A673 (cell line): ENCODE data around the gene DPYD.

ENCODE experiments used
- CTCF ChIP-seq: fragments of 300-800, 200-600 bp; sonication (generic); conservative IDR thresholded peaks from 2 replicates; pipeline ENCODE4 v1.5.1; 2017; ENCODE audit warnings: low read depth, mild to moderate bottlenecking, antibody characterized with exemption, low read length, moderate library complexity, mixed read lengths
- EZH2 ChIP-seq: fragments of 200-600 bp; sonication (generic); IDR thresholded peaks from 2 replicates; pipeline ENCODE4 v1.6.1; 2017; ENCODE audit warnings: borderline replicate concordance, low read depth, mild to moderate bottlenecking, mixed read lengths, antibody characterized with exemption, low read length; ENCODE audit not compliant: poor library complexity, severe bottlenecking

- no peak for TF ChIP-seq CTCF
- TF ChIP-seq EZH2: no peak
Observed at GRCh38 chr1:97350662-97351061, 570.2 kb downstream of the DPYD start.
